HG03066 (cell line): ENCODE measurements around the gene LTA4H.

Experiments
- ATAC-seq: cut with Tn5 transposase; IDR thresholded peaks from one replicate; pipeline ENCODE4 v1.9.1; 2021; ENCODE audit warnings: low read depth; ENCODE audit not compliant: unreplicated experiment

Gene LTA4H

DNA sequence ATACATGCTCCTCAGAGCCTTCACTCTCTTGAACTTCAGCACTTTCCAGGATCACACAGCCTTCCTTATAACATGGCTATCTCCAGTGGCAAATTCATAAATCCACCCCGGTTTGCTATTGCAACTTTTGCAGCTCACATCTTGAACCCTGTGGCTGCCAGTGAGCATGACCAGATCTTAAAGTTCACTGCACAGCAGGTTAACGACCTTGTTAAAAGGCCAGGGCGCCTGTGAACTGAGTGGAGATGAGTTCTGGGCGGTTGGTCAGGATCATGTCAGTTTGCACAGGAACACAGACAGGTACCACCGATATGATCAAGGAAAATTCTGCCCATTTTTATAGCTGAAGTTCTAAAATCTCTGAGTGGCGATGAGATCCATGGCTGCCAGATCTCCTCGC lies 24.7 kb upstream of the LTA4H start:
- no peak for ATAC-seq

DNA sequence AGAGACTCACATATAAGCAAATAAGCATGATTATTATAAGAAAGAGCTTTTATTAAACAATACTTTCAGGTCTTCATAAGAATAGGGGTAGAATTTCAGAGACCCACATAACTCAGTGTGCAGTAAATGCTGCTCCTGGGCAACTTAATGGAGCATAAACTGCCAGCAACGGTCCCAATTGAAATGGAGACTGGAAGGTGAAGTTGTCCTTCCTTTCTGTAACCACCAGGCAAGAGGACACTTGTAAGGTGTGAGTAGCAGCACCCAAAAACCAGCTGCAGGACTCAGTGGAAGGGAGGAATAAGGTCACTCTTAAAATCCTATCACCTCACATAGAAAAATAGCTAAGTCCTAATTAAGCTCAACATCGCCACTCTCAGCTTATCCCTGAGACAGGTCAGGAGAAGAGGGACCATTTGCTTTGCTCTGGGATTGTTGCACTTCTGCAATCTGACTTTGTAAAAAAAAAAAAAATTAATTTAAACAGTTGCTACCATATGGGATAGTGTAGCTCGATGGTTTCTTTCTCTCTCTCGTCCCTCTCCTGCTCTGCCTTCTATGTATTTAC lies 22.7 kb upstream of the LTA4H start:
- no peak for ATAC-seq

DNA sequence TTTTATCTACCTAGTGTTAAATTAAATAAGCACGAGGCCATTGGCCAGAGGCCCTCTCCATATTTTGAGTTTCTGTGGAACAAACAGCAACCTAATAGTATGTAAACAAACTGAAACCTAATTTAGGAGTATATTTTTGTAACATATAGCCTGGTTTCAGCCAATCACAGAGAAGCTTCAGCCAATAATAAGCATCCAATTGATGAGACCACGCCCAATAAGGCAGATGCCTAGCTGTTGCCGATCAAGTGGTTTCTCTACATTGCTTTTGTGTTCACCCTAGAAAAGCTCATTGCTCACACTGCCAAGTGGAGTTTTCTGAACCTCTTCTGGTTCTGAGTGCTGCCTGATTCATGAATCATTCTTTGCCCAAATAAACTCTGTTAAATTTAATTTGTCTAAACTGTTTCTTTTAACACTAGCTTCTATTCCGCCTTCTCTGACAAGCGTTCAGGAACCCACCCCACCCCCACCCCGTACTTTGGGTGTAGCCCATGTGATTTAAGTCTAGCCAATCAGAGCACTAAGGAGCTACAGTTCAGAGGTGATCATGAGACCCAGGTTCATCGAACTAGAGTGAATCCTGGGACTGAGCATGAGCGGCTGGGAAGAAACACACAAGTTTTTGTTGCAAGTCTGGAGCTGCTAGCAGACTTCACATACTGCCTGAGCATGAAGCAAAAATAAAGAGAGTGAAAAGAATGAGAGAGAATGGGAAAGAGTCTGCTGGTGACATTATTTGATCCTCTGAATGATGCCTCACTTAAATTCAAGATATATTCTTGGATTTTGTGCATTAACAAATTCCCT lies 21.5 kb upstream of the LTA4H start:
- ATAC-seq, result no peak

DNA sequence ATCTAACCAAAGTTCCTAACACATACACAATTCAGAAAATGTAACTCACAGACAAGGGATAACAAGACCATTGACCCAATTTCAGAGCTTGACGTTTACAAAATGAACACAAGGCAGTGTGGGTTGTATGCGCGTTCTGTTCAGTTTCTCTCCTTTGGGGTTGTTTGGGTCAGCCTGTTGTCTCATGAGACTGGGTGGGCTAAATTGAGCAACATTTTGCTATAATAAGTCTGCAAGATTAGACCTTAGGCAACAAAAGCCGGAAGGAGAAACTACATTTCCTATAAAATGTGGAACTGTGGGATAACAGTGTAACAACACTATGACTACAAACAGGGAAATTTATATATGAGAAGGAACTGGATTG lies 18.8 kb upstream of the LTA4H start:
- no peak for ATAC-seq

DNA sequence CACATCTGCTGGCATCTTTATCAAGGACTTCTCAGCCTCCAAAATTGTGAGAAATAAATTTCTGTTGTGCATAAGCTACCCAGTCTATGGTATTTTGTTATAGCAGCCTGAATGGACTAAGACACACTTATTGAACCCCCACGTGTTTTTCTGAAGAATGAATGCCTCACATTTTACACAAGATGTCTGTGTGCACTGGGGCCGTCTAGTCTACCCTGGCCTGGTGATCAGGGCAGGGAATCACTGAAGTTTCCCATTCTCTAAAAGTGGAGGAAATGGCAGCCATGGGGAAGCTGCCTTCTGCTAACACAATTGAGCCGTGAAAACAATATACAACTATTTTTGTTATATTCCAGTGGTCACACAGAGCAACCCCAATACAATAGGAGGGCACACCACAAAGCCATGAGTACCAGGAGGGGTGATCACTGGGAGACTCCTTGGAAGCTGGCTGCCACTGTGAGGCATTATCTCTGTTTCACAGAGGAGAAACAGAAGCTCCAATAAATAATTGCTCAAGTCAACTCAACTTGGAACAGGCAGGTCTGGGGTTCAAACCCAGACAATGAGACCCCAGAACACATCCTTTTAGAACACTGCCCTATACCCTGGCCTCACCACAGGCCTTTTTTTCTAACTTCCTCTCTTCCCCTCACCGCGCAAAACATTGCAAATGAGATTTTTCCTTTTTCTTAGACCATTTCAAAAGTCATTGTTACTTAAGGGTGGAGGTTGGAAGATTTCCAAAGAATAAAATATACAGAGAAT lies 18.3 kb upstream of the LTA4H start:
- ATAC-seq, result no peak

DNA sequence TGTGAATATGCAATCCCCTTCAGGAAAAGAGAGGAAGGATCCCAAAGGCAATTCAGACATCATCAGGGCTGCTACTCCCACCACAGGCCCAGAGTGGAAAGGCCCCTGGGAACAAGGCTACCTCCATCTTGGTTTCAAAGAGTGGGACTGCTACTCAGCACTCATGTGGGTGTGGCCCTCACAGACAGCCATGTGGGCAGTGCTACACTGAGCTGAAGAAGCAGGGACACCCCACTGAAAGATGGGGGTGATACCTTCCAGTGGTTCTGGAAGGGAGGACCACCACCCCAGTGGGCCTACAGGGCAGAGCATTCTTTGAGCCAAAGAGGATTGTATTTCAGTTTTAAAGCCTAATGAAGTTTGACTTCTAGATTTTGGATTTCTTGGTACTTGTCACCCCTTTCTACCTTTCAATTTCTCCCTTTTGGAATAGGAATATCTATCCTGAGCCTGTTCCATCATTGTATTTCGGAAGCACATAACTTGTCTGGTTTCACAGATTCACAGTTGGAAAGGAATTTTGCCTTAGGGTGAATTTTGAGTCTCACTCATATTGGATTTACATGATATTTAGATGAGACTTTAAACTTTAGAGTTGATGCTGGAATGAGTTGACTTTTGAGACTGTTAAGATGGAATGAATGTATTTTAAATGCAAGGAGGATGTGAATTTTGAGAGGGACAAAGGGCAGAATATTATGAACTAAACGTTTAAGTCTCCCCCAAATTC lies 16.5 kb upstream of the LTA4H start:
- ATAC-seq, result no peak

DNA sequence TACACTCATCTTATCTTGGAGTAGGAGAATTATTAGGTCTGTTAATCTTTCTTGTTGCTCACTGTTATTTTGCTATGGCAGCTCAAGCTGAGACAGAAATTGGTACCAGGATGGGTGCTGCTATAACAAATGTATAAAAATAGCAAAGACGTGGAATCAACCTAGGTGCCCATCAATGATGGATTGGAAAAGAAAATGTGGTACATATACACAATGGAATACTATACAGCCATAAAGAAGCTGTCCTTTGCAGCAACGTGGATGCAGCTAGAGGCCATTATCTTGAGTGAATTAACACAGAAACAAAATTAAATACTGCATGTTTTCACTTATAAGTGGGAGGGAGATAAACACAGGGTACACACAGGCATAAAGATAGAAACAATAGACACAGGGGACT lies 14.8 kb upstream of the LTA4H start:
- no peak for ATAC-seq

DNA sequence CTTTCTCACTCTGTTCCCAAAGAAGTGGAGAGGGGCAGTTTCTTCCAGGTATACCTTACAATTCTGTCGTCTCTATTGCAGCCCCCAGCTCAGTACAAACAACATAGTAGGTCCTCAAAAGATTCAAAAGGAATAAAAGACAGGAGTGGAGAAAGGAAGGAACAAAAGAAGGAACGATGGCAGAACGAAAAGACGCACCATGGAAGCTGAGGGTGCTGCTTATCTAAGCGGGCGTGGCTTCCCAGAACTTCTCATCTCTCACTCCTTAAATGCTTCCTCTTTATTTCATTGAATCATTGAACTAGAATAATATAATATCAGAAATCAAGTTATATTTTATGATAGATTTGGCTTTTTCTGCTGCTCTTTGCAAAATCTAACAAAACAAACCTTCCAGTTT lies 13.7 kb upstream of the LTA4H start:
- ATAC-seq, result no peak

DNA sequence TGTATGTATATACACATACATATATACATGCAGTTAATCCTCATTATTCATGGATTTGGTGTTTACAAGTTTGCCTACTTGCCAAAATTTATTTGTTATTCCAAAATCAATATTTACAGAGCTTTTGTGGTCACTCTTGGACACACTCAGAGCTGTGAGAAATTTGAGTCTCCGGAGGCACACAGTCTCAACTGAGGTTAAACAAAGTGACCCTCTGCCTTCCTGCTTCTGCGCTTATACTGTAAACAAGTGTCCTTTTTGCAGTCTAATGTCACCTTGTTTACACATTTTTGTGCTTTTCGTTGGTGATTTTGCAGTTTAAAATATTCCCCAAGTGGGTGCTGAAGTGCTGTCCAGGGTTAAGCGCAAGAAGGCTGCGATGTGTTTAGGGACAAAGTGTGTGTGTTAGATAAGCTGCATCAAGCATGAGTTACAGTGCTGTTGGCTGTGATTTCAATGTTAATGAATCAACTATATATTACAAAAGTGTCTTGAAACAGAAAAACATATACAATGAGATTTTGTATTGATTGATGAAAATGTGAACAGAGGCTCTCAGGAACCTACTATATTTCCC lies 13.1 kb upstream of the LTA4H start:
- no peak for ATAC-seq

DNA sequence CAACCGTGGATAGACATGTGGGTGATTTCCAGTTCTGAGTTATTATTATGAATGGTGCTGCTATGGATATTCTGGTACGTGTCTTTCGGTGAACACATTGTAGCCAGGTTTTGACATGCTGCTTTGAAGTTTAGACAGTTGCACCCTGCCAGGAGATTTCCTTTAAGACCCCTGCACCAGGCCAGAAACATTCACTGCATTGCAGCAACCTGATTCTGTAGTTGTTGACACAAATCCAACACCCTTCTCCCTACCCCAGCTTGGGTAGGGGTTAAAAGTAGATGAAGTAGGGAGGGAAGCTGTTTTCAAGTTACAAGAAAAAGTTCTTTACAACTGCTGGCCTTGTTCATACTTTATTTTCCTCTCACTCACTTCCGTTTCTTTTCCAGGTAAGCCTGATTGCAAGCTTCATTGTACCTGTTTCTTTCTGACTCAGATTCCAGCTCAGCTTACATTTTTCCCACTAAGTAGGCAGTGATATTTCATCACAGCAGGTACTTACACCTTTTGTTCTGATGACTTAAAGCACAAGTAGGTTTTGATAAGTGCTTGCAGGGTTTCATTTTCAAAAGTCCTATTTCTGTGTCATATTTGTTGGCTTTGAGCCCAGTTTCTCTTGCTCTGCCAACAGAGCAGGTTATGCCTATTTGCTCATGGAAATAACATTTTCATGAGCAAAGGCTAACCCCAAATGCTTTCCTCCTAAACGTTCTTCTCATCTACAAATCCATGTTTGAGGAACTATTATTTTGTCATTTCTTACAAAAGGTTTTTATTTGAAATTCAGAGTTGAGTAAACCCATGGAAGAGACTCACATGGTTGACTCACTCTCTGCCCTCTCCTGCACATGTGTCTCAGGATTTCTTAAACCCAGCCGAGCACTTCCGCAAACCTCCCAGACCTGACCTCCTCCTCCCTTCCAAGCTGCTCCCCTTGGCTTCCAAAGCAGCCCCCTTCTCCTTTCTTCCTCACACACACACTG lies 12.1 kb upstream of the LTA4H start:
- peak; percentile 74 for ATAC-seq

DNA sequence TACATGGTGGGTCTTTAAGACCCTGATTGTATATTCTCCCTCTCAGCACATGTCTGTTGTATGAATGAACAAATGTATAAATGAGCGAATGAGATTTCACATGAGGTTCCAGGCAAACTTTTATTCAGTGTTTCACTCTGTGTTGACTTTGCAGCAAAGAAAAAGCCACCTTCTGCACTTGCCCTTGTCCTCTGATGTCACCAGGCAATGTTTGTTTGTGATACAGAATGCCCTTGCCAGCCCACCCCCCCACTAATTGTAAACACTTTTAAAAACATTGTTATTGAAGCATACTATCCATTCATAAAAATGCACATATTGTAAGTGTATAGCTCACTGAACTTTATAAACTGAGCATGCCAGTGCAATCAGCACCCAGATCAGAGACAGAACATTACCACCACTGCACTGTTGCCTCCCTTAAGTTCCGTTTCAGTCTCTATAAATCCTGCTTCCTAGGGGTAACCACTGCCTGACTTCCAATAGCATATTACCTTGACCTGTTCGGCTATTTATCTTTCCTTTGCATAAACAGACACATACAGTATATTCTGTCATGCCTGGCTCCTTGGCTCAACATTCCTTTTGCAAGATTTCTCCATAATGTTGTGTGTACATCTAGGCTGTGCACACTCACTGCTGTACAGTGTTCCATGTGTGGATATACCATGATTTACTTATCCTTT lies 11.3 kb upstream of the LTA4H start:
- no peak for ATAC-seq

DNA sequence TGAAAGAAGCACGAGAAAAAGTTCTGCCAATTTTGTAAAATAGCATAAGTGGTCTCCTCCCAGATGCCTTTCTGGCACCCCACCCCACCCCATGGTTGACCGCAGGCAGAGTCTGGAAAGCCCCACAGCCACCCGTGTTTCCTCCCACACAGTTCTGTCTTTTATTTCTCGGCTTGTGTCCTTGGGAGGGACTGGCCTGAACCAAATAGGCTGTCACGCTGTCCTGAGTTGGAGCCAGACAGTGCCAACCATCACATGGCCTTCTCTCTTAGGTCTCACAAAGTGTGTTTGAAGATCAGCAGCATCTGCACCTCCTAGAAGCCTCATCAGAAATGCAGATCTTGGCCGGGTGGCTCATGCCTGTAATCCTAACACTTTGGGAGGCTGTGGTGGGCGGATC lies 10.2 kb upstream of the LTA4H start:
- ATAC-seq, result no peak

DNA sequence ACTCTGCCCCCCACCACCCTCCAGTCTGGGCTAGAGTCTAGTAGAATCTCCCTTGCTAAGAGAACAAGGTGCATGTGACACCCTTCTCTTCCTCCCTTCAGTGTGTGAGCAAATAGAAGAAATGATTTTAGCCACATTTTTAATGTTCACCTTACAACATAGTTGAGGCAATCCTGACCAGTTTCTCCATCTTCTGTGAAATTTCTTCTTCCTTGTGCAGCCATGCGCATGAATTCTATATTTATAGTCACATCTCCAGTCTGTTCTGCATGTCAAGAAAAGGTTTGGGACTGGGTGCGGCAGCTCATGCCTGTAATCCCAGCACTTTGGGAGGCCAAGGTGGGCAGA lies 9.5 kb upstream of the LTA4H start:
- no peak for ATAC-seq

DNA sequence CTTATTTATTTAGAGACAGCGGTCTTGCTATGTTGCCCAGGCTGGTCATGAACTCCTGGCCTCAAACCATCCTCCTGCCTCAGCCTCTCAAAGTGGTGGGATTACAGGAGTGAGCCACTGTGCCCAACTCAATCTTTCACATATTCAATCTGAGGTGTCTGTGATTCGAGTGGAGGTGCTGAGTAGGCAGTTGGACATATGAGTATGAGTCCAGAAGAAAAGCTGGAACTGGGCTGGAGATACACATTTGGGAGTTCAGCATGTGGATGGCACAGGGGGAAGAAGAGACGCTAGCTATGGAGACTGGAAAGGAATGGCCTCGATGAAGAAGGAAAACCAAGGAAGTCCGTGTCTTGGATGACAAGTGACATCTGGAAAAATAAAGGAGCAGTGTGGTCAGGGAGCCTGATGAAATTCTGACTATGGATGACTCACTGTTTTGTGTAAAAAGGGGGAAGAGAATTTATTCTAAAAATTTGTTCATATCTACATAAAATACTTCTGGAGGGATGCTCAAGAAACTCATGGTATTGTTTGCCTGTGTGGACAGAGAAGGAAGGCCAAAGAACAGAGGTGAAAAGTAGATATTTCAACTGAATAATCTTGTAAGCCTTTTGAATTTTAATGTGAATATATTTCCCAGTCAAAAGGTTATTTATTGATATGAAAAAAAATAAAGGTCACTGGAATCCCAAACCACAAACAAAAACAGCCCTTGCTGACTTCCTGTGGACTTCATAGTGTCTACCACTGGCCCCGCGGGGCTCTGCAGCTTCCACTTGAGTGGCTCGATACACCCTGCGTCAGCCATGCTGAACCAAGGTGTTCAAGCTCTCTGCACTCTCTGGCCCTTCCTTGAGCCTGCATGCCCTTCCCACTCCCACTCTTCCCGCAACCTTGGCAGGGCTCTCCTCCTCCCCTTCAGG lies 8.9 kb upstream of the LTA4H start:
- no peak for ATAC-seq

DNA sequence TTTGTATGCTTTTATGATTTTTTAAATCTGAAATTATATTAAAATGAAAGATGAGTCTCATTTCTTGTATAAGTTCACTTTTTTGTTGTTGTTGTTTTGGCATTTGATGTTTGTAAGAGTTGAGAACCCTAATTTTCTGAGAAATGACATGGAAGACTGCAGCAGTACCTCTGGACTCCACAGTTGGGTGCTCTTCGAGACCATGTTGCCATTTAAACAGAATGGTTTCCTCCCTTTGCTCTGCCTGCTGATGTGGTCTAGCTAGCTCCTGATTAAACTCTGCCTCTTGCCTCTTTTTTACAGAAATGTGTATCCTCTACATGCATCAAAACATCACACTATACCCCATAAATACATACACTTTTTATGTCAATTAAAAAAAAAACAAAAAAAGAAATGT lies 5.8 kb upstream of the LTA4H start:
- ATAC-seq, result no peak

DNA sequence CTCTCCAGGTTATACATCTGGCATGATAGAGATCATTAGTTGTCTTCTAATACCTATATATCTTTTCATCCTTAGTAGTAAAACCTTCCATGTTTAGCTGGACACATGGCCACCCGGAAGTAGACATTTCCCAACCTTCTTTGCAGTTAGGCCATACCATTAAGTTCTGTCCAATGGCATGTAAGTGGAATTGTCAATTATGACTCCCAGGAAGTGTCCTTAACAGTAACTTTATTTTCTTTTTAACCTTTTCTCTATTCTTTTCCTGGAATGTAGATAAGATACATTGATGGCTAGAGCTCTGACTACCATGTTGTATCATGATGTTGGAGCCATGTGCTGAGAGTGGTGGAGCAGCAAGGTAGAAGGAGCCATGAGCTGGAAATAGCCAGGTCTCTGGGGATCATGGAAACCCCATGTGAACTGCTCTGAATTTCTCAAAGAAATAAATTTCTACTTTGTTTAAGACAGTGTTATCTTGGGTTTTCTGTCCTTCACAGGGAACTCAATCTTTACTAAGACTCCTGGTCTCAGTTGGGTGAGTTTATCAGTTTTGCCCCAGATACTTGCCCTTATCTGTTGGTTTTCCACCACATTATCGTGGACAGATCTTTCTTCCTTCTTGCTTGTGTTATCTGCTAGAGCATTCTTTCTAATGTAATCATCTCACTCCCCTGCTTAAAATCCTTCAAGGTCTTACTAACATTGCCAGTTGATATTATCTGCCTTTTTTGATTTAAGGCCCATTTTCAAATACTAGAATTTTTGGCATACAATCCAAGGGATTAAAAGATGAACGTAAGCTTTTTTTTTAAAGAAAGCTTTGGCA lies 5.1 kb upstream of the LTA4H start:
- no peak for ATAC-seq

DNA sequence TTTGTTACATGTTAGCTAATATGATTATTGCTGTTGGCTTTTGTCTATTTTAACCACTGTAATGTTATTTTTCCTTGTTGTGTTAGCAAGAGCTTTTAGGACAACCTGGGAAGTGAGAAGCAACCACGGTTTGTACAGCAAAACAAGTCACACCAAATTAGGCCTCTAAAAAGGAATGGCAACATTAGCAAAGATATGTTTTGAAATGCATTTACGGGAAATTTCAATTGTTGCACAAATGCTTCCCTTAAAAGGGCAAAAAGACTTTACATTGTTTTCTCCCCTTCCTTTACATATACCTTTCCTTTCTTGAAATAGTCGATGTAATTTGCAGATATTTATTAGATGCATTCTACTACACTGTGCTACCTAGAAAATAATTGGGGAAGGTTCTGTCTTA lies 4.1 kb upstream of the LTA4H start:
- no peak for ATAC-seq
